GM18520 (cell line): ENCODE data around the gene BIRC3.
"Not testable (repeated sequence)": the region's sequence is repeated elsewhere in the genome, so short reads cannot be mapped to it uniquely, and the experiment has no call there.

Experiments used
- ATAC-seq: cut with Tn5 transposase; IDR thresholded peaks from one replicate; pipeline ENCODE4 v1.9.1; 2021; ENCODE audit not compliant: unreplicated experiment

The BIRC3 gene

DNA sequence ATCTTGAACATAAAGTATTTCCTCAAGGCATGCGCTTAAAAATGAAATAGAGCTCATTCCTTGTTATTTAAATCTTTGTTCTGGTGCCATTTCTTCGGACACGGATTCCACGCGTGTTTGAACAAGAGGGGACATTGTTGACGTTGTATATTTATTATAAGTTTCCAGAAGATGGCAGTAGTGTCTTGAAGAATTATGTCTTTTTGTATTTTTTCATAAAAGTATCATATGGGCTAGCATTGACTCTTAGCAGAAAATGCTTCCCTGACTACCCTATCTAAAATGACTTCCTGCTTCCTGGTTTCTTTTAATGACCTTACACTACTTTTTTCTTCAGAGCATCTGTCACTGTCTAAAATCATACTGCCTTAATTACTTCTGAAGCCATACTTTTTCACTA lies 50.1 kb downstream of the BIRC3 start:
- ATAC-seq = no peak

- peak; percentile 100 for ATAC-seq
Observed at GRCh38 chr11:102368472-102368871, 51.2 kb downstream of the BIRC3 start.

DNA sequence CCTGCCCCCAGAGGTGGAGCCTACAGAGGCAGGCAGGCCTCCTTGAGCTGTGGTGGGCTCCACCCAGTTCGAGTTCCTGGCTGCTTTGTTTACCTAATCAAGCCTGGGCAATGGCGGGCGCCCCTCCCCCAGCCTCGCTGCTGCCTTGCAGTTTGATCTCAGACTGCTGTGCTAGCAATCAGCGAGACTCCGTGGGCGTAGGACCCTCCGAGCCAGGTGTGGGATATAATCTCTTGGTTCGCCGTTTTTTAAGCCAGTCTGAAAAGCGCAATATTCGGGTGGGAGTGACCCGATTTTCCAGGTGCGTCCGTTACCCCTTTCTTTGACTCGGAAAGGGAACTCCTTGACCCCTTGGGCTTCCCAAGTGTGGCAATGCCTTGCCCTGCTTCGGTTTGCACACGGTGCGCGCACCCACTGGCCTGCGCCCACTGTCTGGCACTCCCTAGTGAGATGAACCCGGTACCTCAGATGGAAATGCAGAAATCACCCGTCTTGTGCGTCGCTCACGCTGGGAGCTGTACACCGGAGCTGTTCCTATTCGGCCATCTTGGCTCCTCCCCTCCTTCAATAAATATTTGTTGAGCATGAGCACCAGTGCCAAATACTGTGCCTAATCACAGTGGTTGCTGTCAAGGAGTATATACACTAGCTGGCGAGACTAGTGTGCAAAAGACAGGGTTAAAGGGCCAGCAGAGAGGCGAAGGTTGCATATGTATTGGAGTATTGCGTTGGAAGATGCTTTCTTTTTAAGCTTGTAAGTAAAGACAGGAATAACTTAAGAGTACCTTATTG lies 57.5 kb downstream of the BIRC3 start:
- ATAC-seq = not testable (repeated sequence)

DNA sequence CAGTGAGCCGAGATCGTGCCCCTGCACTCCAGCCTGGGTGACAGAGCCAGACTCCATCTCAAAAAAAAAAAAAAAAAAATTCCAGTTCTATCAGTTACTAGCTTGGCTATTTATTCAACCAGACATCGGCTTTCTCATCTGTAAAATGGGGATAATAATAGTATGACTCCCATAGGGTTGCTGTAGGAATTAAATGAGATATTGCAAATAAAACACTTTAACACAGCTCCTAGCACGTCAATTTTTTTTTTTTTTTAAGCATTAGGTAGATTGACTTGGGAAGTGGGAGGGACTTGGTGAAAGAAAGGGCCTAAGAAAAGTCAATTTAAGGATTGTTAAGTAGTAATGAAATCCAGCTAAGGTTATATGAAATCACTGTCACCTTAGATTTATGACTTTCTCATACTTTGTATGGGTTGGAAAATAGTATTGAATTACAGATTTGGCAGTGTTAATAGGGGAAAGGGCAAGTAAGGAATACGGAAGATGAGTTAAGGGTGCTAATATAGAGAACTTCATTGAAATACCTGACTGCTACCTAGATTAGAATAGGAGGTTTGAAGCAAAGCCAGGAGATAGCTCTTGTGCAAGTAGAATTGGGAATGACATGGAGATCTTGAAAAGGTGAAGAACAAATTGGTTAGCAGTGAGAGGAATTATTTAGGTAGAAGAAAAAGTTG lies 58.6 kb downstream of the BIRC3 start:
- ATAC-seq = no peak

DNA sequence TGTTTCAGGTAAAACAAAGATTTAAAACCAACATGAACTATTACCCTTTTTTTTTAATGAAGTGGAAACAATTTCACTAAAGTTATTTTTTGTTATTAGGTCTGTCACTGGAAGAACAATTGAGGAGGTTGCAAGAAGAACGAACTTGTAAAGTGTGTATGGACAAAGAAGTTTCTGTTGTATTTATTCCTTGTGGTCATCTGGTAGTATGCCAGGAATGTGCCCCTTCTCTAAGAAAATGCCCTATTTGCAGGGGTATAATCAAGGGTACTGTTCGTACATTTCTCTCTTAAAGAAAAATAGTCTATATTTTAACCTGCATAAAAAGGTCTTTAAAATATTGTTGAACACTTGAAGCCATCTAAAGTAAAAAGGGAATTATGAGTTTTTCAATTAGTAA lies 60.6 kb downstream of the BIRC3 start:
- ATAC-seq = no peak

- no peak for ATAC-seq
Observed at GRCh38 chr11:102378818-102379217, 61.5 kb downstream of the BIRC3 start.

GRCh38 chr11:102382384-102382783 lies 65.1 kb downstream of the BIRC3 start:
- no peak for ATAC-seq

DNA sequence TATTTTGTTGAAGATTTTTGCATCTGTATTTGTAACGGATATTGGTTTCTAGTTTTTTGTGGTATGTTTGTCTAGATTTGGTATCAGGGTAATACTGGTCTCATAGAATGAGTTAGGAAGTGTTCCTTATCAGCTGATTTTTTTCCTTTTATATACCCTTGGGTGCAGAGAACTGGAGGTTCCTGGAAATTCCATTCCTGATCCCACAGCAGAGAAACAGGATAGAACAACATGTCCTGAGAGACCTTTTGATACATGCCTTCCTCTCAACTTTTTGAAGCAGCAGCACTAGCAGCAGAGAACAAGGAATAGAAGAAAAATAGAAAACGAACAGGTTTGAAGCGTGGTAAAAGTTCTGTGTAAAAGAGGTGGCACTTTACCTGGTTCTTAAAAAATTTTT lies 66.6 kb downstream of the BIRC3 start:
- no peak for ATAC-seq

GRCh38 chr11:102384419-102385079 lies 67.3 kb downstream of the BIRC3 start:
- ATAC-seq = no peak

DNA sequence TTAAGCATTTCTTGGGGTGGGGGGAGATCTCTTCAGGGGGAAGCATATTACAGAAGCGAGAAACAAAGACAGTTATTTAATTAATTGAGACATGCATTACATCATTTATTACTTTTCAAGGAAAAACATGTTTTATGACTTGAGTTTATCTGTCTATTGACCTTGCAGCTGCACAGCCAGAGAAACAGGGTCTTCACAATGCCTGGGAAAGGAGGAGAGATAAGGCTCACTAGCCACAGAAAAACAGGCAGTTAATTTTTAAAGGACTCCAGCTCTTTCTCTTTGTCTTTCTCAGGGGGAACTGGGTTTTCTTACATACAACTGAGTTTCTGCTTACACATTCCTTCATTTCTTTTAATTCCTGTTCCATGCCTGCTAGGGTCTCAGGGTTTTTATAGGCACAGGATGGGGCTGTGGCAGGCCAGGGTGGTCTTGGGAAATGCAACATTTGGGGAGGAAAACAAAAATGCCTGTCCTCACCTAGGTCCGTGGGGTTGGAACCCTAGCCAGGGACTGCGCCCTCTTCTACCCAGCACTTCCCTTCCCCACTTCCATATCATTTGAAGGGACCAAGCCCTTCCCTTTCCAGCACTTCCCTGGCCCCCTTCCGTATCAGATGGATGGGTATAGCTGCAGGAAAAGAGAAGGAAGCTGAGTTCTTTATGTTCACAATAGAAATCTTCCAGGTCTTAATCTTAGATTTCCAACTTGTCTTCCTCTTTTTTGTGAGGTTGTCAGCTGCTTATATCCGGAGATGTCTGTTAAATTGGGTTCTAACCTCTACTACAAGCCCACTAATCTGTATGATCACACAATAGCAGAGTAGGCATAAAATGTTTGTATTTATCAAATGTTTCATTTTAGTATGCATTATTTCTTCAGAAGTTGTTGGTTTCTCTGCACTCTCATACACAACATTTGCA lies 68.1 kb downstream of the BIRC3 start:
- no peak for ATAC-seq

- no peak for ATAC-seq
Observed at GRCh38 chr11:102386136-102386734, 69.0 kb downstream of the BIRC3 start.

- no peak for ATAC-seq
Observed at GRCh38 chr11:102387043-102387781, 69.9 kb downstream of the BIRC3 start.
